ENCODE results near the gene DDA1. TPM values are rescaled to one million over a fixed set of nuclear protein-coding genes. Genes with fewer than 3 reads are reported as not detected.

The DDA1 gene
- total RNA-seq, 1 donor from 2014 or later = 21.9 TPM

DNA sequence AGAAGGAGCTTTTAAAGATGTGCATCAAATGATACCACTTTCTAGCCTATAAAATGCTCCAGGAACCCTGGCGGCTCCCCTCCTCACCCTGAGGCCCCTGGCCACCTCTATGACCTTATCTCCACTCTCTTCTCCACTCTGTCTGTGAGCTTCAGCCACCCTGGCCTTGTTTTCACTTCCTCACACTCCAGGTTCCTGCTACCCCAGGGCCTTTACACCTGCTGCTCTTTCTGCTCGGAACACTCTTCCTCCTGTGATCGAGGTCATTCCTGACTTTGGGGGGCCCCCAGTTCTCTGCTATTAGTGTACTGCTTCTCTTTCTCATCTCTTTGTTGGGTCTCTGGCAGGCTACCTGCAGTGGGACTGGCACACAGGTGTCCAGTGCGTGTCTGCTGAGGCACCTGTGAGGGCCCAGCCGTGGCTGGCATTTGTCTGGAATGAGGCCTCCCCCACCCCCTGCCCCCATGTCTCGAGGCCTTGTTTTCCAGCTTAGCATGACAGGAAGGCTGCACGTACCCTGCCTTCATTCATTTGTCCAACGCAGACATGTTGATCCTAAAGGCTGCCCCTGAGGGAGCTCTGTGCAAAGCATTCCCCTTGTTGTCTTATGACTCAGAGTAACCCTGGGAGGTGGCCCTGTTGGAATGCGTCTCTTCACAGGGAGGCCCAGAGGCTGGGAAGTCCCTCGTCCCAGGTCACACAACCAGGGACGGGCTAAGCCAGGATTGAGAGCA, 2.3 kb downstream of the DDA1 start:
- Histone ChIP-seq H3K27me3 (no peaks in the 10 kb centered on the region), H3K9ac (no peak overlapping the region)

DNA sequence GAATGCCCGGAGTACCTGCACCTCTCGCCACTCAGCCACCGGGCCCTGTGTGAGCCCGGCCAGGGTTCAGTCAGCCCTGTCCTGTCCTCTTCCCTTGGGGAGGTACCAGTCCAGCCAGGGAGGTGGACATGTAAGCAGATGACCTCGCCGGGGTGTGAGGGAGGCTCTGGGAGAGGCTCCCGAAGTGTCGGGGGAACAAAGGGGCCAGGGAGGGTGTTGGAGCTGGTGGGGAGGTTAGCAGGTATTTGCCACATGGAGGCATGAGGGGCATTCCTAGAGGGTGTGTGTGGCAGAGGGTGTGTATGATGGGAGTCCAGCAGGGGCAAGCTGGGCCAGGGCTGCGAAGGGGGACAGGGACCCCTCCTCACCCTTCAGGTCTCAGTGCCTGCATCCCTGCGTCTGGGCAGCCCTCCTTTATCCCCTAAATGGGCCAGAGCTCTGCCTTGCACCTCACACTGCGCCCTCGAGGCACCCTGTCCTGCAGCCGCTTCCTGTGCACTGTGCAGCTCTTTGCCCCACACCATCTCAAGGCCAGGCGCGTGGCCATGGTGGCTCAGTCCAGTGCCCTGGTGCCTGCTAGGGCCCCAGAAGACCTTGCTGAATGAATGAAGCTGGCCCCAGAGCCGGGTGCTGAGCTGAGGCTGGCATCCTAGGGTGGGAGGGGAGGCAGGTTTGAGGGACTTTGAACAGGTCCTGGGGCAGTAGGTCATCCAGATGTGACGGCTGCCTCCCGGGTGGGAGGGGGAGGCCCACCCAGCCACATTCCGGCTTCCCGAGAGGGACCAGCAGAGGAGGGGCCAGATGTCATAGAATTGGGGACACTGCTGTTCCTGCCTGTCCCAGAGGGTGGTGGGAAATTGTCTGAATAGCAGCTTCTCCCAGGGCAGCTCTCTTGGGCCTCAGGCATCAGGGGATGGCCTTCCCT, 3.1 kb downstream of the DDA1 start:
- Histone ChIP-seq H3F3A (ENCODE audit: low read depth) (peaks cover 21% of the 10 kb centered on the region), H3K9ac (no peak overlapping the region), H3K4me3 (no peak overlapping the region), H3K4me1 (peaks cover 7% of the 10 kb centered on the region), H3K27me3 (no peaks in the 10 kb centered on the region), H3K79me2 (ENCODE audit: low read depth) (peaks cover 36% of the 10 kb centered on the region), H3K9me3 (ENCODE audit: low read depth) (no peaks in the 10 kb centered on the region), H3K4me2 (no peak overlapping the region), H2AFZ (replicated peaks) (no peak overlapping the region), H4K20me1 (ENCODE audit: low read depth) (peaks cover 21% of the 10 kb centered on the region), H3K36me3 (no peaks in the 10 kb centered on the region), H3K27ac (no peak overlapping the region)
- Mint-ChIP-seq H3K4me3 (no peak overlapping the region), H3K9me3 (no peaks in the 10 kb centered on the region), H3K4me1 (peaks cover 21% of the 10 kb centered on the region), H3K27me3 (ENCODE audit: insufficient read depth, low read depth) (peaks cover 4% of the 10 kb centered on the region), H3K36me3 (peaks cover 9% of the 10 kb centered on the region), H3K27ac (no peak overlapping the region)
- TF ChIP-seq, protein P1, sequence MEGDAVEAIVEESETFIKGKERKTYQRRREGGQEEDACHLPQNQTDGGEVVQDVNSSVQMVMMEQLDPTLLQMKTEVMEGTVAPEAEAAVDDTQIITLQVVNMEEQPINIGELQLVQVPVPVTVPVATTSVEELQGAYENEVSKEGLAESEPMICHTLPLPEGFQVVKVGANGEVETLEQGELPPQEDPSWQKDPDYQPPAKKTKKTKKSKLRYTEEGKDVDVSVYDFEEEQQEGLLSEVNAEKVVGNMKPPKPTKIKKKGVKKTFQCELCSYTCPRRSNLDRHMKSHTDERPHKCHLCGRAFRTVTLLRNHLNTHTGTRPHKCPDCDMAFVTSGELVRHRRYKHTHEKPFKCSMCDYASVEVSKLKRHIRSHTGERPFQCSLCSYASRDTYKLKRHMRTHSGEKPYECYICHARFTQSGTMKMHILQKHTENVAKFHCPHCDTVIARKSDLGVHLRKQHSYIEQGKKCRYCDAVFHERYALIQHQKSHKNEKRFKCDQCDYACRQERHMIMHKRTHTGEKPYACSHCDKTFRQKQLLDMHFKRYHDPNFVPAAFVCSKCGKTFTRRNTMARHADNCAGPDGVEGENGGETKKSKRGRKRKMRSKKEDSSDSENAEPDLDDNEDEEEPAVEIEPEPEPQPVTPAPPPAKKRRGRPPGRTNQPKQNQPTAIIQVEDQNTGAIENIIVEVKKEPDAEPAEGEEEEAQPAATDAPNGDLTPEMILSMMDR (IDR thresholded peaks at IDR 0.05) = no peak
- TF ChIP-seq EZH2 (IDR thresholded peaks at IDR 0.05) = no peak
- TF ChIP-seq EZH2phosphoT487 (IDR thresholded peaks at IDR 0.05) = no peak
- DNase-seq (ENCODE audit: low spot score) = no peak

More for the DNA sequence above, 2.3 kb downstream of the DDA1 start:
- peaks cover 23% of the 10 kb centered on the region for H3F3A ChIP-seq (ENCODE audit: low read depth)
- TF ChIP-seq, protein P1 (IDR thresholded peaks at IDR 0.05) = no peak
- TF ChIP-seq EZH2phosphoT487 (IDR thresholded peaks at IDR 0.05) (no peak), EZH2 (IDR thresholded peaks at IDR 0.05) (no peak)
- peak overlapping the region; percentile 96 for H3K4me3 Mint-ChIP-seq
- no peak overlapping the region for H3K27ac ChIP-seq
- no peaks in the 10 kb centered on the region for H3K36me3 ChIP-seq
- H3K27ac Mint-ChIP-seq = no peak overlapping the region
- H3K9me3 ChIP-seq (ENCODE audit: low read depth) = no peaks in the 10 kb centered on the region
- peaks cover 21% of the 10 kb centered on the region for H4K20me1 ChIP-seq (ENCODE audit: low read depth)
- H3K36me3 Mint-ChIP-seq = peaks cover 9% of the 10 kb centered on the region
- H3K4me3 ChIP-seq = no peak overlapping the region
- no peak for DNase-seq (ENCODE audit: low spot score)
- no peak overlapping the region for H3K4me2 ChIP-seq
- peaks cover 44% of the 10 kb centered on the region for H3K79me2 ChIP-seq (ENCODE audit: low read depth)
- H3K27me3 Mint-ChIP-seq (ENCODE audit: insufficient read depth, low read depth) = peaks cover 4% of the 10 kb centered on the region
- H2AFZ ChIP-seq (replicated peaks) = no peak overlapping the region
- peaks cover 21% of the 10 kb centered on the region for H3K4me1 Mint-ChIP-seq
- peaks cover 7% of the 10 kb centered on the region for H3K4me1 ChIP-seq
- no peaks in the 10 kb centered on the region for H3K9me3 Mint-ChIP-seq

DNA sequence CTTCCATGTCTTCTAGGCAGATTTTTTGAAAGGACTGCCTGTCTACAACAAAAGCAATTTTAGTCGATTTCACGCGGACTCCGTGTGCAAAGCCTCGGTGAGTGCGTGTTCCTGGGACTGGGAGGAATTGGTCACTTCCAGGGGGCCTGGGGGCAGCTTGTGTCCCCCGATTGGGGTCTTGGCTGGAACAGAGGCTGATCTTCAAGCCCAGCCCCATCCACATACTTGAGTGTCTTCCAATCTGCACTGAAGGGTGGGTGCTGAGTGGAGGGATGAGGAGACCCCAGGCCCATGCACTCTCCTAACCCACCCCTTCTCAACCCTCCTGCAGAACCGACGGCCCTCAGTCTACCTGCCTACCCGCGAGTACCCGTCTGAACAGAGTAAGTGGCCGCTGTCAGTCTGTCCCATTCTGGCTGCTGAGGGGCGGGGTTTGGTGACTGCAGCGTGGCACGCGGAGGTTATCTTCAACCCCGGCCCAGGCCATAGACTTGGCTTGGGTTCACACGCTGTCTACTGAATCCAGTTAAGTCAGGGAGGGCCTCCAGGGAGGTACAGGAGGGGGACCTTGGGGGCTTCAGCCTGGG, 4.7 kb downstream of the DDA1 start:
- TF ChIP-seq EZH2phosphoT487 (IDR thresholded peaks at IDR 0.05) (no peak), EZH2 (IDR thresholded peaks at IDR 0.05) (no peak)
- TF ChIP-seq, protein P1 (IDR thresholded peaks at IDR 0.05) = no peak
- Mint-ChIP-seq H3K9me3 (no peaks in the 10 kb centered on the region), H3K27ac (no peak overlapping the region), H3K27me3 (ENCODE audit: insufficient read depth, low read depth) (peaks cover 2% of the 10 kb centered on the region), H3K4me3 (no peak overlapping the region), H3K36me3 (peaks cover 9% of the 10 kb centered on the region), H3K4me1 (peaks cover 14% of the 10 kb centered on the region)
- Histone ChIP-seq H3F3A (ENCODE audit: low read depth) (peaks cover 9% of the 10 kb centered on the region), H3K27ac (no peak overlapping the region), H3K9me3 (ENCODE audit: low read depth) (no peaks in the 10 kb centered on the region), H3K79me2 (ENCODE audit: low read depth) (peaks cover 35% of the 10 kb centered on the region), H3K4me3 (no peak overlapping the region), H2AFZ (replicated peaks) (no peak overlapping the region), H3K36me3 (no peaks in the 10 kb centered on the region), H3K9ac (no peak overlapping the region), H4K20me1 (ENCODE audit: low read depth) (peaks cover 21% of the 10 kb centered on the region), H3K4me1 (peaks cover 7% of the 10 kb centered on the region), H3K27me3 (no peaks in the 10 kb centered on the region), H3K4me2 (no peak overlapping the region)
- DNase-seq (ENCODE audit: low spot score) = no peak
